Fibroblast of skin of scalp (primary cell): ENCODE results near the gene PYDC1. TPM values are rescaled to one million over a fixed set of nuclear protein-coding genes. Genes with fewer than 3 reads are reported as not detected.
"Not testable (repeated sequence)": the region's sequence is repeated elsewhere in the genome, so short reads cannot be mapped to it uniquely, and the experiment has no call there.

Experiments
- DNase-seq: peaks from one replicate; pipeline ENCODE4 v3.0.0-alpha.2; 2013
- polyA plus RNA-seq, 2 experiments: library from polyadenylated mRNA; unstranded; fragments of 120-200 nt; gene quantifications; one replicate each; pipeline ENCODE4 v1.2.1, GENCODE V29; 2013; ENCODE audit not compliant: insufficient read length in 2 of 2

Gene PYDC1
- not detected for polyA plus RNA-seq (2013, experiment 1 of 2; ENCODE audit: insufficient read length)
- polyA plus RNA-seq (2013, experiment 2 of 2; ENCODE audit: insufficient read length), result 0.22 TPM

GRCh38 chr16:31216422-31217135, at the start of gene PYDC1:
PYDC1 (minus strand) TSS chr16:31217135; CDS start chr16:31217028, 107 bp downstream.
- no peak for DNase-seq

GRCh38 chr16:31265329-31266245, 48.7 kb upstream of the PYDC1 start:
- DNase-seq, result peak; percentile 1

GRCh38 chr16:31262084-31262483, 45.1 kb upstream of the PYDC1 start:
- no peak for DNase-seq

- no peak for DNase-seq
Measured at GRCh38 chr16:31260136-31260931, 43.4 kb upstream of the PYDC1 start.

GRCh38 chr16:31258366-31258765, 41.4 kb upstream of the PYDC1 start:
- DNase-seq, result no peak

- no peak for DNase-seq
Measured at GRCh38 chr16:31256466-31256865, 39.5 kb upstream of the PYDC1 start.

- DNase-seq, result no peak
Measured at GRCh38 chr16:31253642-31254045, 36.7 kb upstream of the PYDC1 start.

- no peak for DNase-seq
Measured at GRCh38 chr16:31251435-31251834, 34.5 kb upstream of the PYDC1 start.

GRCh38 chr16:31250782-31251384, 33.9 kb upstream of the PYDC1 start:
- no peak for DNase-seq

GRCh38 chr16:31248344-31248743, 31.4 kb upstream of the PYDC1 start:
- no peak for DNase-seq

GRCh38 chr16:31246296-31246695, 29.4 kb upstream of the PYDC1 start:
- DNase-seq, result no peak

GRCh38 chr16:31245598-31245997, 28.7 kb upstream of the PYDC1 start:
- DNase-seq, result not testable (repeated sequence)

- no peak for DNase-seq
Measured at GRCh38 chr16:31243734-31244670, 27.1 kb upstream of the PYDC1 start.

GRCh38 chr16:31242206-31242605, 25.3 kb upstream of the PYDC1 start:
- no peak for DNase-seq

GRCh38 chr16:31238041-31238440, 21.1 kb upstream of the PYDC1 start:
- DNase-seq, result no peak

GRCh38 chr16:31229501-31229900, 12.6 kb upstream of the PYDC1 start:
- DNase-seq, result no peak

- DNase-seq, result no peak
Measured at GRCh38 chr16:31228206-31228605, 11.3 kb upstream of the PYDC1 start.

GRCh38 chr16:31225193-31225592, 8.3 kb upstream of the PYDC1 start:
- DNase-seq, result no peak

- DNase-seq, result no peak
Measured at GRCh38 chr16:31224092-31224955, 7.4 kb upstream of the PYDC1 start.

- no peak for DNase-seq
Measured at GRCh38 chr16:31223044-31223443, 6.1 kb upstream of the PYDC1 start.
